ENCODE measurements around the gene YBEY.

DNA sequence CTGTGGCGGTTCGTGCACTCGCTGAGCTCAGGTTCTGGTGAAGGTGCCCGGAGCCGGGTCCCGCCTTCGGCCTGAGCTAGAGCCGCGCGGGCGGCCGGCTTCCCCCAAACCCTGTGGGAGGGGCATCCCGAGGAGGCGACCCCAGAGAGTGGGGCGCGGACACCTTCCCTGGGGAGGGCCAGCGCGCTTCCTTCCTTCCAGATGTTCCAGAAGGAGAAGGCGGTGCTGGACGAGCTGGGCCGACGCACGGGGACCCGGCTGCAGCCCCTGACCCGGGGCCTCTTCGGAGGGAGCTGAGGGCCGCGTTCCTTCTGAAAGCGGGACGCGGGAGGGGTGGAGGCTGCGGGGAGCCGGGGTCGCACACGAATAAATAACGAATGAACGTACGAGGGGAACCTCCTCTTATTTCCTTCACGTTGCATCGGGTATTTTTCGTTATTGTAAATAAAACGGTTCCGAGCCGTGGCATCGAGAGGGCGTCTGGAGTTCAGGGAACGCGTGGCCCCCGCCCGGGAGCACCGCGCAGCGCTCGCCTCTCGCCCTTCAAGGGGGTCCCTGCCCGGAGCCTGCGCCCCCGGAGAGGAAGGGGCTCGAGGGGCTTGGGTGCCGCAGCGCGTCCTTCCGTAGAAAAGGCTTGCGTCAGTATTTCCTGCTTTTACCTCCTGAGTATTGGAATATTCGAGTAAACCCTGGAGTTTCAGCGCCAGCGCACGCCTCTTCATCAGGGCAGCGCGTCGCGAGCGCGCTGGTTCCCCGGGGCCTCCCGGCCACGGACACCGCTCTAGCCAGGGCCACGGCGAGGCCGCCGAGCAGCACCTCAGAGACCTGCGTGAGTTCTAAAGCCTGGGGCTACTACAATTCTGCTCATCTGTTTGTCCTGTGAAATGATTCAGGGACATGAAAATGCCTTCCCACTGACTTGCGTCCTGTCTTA lies 11.5 kb downstream of the YBEY start:
- TF ChIP-seq, protein P1, sequence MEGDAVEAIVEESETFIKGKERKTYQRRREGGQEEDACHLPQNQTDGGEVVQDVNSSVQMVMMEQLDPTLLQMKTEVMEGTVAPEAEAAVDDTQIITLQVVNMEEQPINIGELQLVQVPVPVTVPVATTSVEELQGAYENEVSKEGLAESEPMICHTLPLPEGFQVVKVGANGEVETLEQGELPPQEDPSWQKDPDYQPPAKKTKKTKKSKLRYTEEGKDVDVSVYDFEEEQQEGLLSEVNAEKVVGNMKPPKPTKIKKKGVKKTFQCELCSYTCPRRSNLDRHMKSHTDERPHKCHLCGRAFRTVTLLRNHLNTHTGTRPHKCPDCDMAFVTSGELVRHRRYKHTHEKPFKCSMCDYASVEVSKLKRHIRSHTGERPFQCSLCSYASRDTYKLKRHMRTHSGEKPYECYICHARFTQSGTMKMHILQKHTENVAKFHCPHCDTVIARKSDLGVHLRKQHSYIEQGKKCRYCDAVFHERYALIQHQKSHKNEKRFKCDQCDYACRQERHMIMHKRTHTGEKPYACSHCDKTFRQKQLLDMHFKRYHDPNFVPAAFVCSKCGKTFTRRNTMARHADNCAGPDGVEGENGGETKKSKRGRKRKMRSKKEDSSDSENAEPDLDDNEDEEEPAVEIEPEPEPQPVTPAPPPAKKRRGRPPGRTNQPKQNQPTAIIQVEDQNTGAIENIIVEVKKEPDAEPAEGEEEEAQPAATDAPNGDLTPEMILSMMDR (IDR thresholded peaks at IDR 0.05) = no peak
- no peak for TF ChIP-seq POLR2A (IDR thresholded peaks at IDR 0.05)

All from Peyer's patch (tissue), 4 donors.